ENCODE data around the gene GRAMD1C.
"Not testable (repeated sequence)": the region's sequence is repeated elsewhere in the genome, so short reads cannot be mapped to it uniquely, and the experiment has no call there.

The GRAMD1C gene

GRCh38 chr3:113844622-113845222 is 6.1 kb downstream of the GRAMD1C start:
- Histone ChIP-seq H3K4me3 (no peak overlapping the region), H3K36me3 (no peaks in the 10 kb centered on the region), H3K4me1 (no peaks in the 10 kb centered on the region), H3K27me3 (no peaks in the 10 kb centered on the region), H3K9me3 (no peaks in the 10 kb centered on the region), H3K27ac (no peak overlapping the region)
- DNase-seq: no peak
- intact Hi-C loops (cut with DNase I; ENCODE audit: low total_unique reads): loop anchor here (10.0 kb wide), 1 partner anchor 1970 kb away; no protein-coding TSS in a partner anchor
- TF ChIP-seq CTCF (IDR thresholded peaks at IDR 0.05): peak; percentile 42 to 44

DNA sequence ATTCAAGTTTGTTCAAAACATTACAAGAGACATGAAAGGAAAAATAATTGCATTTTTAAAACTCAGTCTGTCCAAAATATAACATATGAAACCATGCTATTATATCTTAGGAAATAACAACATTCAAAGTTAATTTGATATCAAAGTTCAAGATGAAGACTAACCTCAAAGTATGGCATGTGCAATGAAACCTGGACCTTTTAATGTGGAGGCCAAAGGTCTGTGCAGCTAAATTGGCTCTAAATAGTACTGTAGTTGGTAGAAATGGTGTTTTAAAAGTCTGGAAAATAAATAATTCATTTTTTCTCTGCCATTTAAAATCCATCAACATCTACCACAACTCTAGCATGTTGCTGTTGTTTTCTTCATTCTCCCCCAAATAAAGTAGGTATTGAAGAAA is 8.7 kb downstream of the GRAMD1C start:
- no peak overlapping the region for H3K27ac ChIP-seq
- H3K4me1 ChIP-seq: no peaks in the 10 kb centered on the region
- H3K4me3 ChIP-seq: no peak overlapping the region

GRCh38 chr3:113847664-113848461 is 9.3 kb downstream of the GRAMD1C start:
- intact Hi-C loops (cut with DNase I; ENCODE audit: low total_unique reads): loop anchor here (10.0 kb wide), 1 partner anchor 1967 kb away; no protein-coding TSS in a partner anchor
- Histone ChIP-seq H3K36me3 (no peaks in the 10 kb centered on the region), H3K4me1 (no peaks in the 10 kb centered on the region), H3K4me3 (no peak overlapping the region), H3K27me3 (no peaks in the 10 kb centered on the region), H3K27ac (no peak overlapping the region), H3K9me3 (no peaks in the 10 kb centered on the region)
- no peak for TF ChIP-seq CTCF (IDR thresholded peaks at IDR 0.05)
- DNase-seq: no peak

More for the DNA sequence above, 8.7 kb downstream of the GRAMD1C start:
- intact Hi-C loops (cut with DNase I; ENCODE audit: low total_unique reads): loop anchor here (10.0 kb wide), 1 partner anchor 1968 kb away; no protein-coding TSS in a partner anchor
- H3K27me3 ChIP-seq: no peaks in the 10 kb centered on the region
- TF ChIP-seq CTCF (IDR thresholded peaks at IDR 0.05): no peak
- H3K9me3 ChIP-seq: no peaks in the 10 kb centered on the region
- no peaks in the 10 kb centered on the region for H3K36me3 ChIP-seq
- DNase-seq: no peak

- H3K4me1 ChIP-seq, DNase-seq, H3K27me3 ChIP-seq, H3K36me3 ChIP-seq, H3K9me3 ChIP-seq, H3K4me3 ChIP-seq, H3K27ac ChIP-seq: not testable (repeated sequence)
- intact Hi-C loops (cut with DNase I; ENCODE audit: low total_unique reads): loop anchor here (10.0 kb wide), 1 partner anchor 1966 kb away; no protein-coding TSS in a partner anchor
Measured at GRCh38 chr3:113849071-113849470, 10.5 kb downstream of the GRAMD1C start.

DNA sequence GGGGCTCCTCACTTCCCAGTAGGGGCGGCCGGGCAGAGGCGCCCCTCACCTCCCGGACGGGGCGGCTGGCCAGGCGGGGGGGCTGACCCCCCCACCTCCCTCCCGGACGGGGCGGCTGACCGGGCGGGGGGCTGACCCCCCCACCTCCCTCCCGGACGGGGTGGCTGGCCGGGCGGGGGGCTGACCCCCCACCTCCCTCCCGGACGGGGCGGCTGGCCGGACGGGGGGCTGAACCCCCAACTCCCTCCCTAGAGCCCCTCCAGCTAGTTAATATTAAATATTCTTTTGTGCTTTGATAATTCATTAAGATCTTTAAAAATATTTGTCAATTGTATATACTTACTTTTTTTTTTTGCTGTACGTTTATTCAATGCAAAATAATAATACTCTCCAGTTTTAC is 11.3 kb downstream of the GRAMD1C start:
- not testable (repeated sequence) for H3K27ac ChIP-seq, H3K4me3 ChIP-seq, DNase-seq, H3K27me3 ChIP-seq, H3K9me3 ChIP-seq, H3K4me1 ChIP-seq, H3K36me3 ChIP-seq
- intact Hi-C loops (cut with DNase I; ENCODE audit: low total_unique reads): loop anchor here (10.0 kb wide), 1 partner anchor 1965 kb away; no protein-coding TSS in a partner anchor

DNA sequence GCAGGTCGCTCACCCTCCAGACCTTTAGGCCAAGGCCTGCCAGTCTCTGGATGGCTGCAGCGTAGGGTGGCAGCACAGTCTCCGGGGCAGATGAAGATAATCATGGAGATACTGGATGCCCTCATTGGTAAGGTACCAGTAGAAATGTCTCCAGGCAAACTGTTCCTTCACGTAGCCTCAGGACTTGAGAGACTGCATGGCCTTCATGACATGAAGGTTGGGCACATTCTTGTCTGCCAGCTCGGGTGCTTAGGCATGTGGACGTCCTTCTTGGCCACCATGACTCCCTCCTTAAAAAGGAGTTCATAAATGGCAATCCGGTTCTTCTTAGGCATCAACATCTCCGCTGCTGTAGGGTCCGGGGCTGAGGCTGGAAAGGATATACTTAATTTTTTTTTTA is 11.8 kb downstream of the GRAMD1C start:
- H3K9me3 ChIP-seq; H3K4me3 ChIP-seq; H3K27me3 ChIP-seq; H3K36me3 ChIP-seq; H3K27ac ChIP-seq; DNase-seq; intact Hi-C loops (cut with DNase I; ENCODE audit: low total_unique reads); H3K4me1 ChIP-seq: not testable (repeated sequence)

- intact Hi-C loops (cut with DNase I; ENCODE audit: low total_unique reads): no loop called here
- Histone ChIP-seq H3K4me1 (no peaks in the 10 kb centered on the region), H3K36me3 (no peaks in the 10 kb centered on the region), H3K4me3 (no peak overlapping the region), H3K9me3 (no peaks in the 10 kb centered on the region), H3K27ac (no peak overlapping the region), H3K27me3 (no peaks in the 10 kb centered on the region)
- no peak for DNase-seq
- TF ChIP-seq CTCF (IDR thresholded peaks at IDR 0.05): no peak
Measured at GRCh38 chr3:113852506-113852905, 13.9 kb downstream of the GRAMD1C start.
